Effector memory CD8-positive, alpha-beta T cell (primary cell): ENCODE measurements around the gene PAIP2B.

ENCODE experiments used
- ATAC-seq: fragments of 150-1000 bp; cut with Tn5 transposase; replicated peaks from 2 replicates; pipeline ENCODE4 v1.10.0; 2021; ENCODE audit warnings: mild to moderate bottlenecking, moderate library complexity
- DNase-seq, 3 experiments: peaks; one replicate each; pipeline ENCODE4 v3.0.0; 2021
- H3K27ac Mint-ChIP-seq, 2 donors: one replicate each; pipeline ENCODE4 v1.8.0; 2022; ENCODE audit warnings: mild to moderate bottlenecking in 2 of 2, mixed read lengths in 2 of 2, moderate library complexity in 2 of 2
- H3K27me3 Mint-ChIP-seq, 2 donors: one replicate each; pipeline ENCODE4 v1.8.0; 2022; ENCODE audit warnings: mixed read lengths in 2 of 2
- H3K36me3 Mint-ChIP-seq: one replicate; pipeline ENCODE4 v1.8.0; 2022; ENCODE audit warnings: mild to moderate bottlenecking, moderate library complexity, mixed read lengths; ENCODE audit not compliant: insufficient read depth
- H3K4me1 Mint-ChIP-seq, 2 donors: one replicate each; pipeline ENCODE4 v1.8.0; 2022; ENCODE audit warnings: low read depth in 2 of 2, mixed read lengths in 2 of 2
- H3K4me3 Mint-ChIP-seq, 2 donors: one replicate each; pipeline ENCODE4 v1.8.0; 2022; ENCODE audit warnings: mild to moderate bottlenecking in 2 of 2, mixed read lengths in 2 of 2, moderate library complexity in 2 of 2
- H3K9me3 Mint-ChIP-seq, 2 donors: one replicate each; pipeline ENCODE4 v1.8.0; 2022; ENCODE audit warnings: mixed read lengths in 2 of 2
- total RNA-seq, 9 experiments: gene quantifications; one replicate each; lab custom pipeline; 2026; lab: John Stamatoyannopoulos, UW

Gene PAIP2B
- 3.4 to 26.2 (median 6.7) reads per million in 9 experiments for total RNA-seq

- H3K9me3 Mint-ChIP-seq, result no peaks in the 10 kb centered on the region
- peak; percentile 94 to 96 (median 95) for DNase-seq
- peak within 1 kb of the TSS; percentile 83 to 88 for H3K27ac Mint-ChIP-seq
- peaks cover 15 to 17% of the 10 kb centered on the region in 2 donors for H3K27me3 Mint-ChIP-seq
- peak within 1 kb of the TSS; percentile 90 to 93 for H3K4me3 Mint-ChIP-seq
- peak; percentile 87 for ATAC-seq
- peaks cover 4 to 20% of the 10 kb centered on the region in 2 donors for H3K4me1 Mint-ChIP-seq
- H3K36me3 Mint-ChIP-seq, result peaks cover 7% of the 10 kb centered on the region
Measured at GRCh38 chr2:71226965-71227560, at the start of gene PAIP2B. TSS of gene PAIP2B (minus strand) at chr2:71227103. CDS start at chr2:71202589, 24,514 bp downstream.

- peak overlapping the region; percentile 70 for H3K4me3 Mint-ChIP-seq
- H3K27ac Mint-ChIP-seq, result no peak overlapping the region
- ATAC-seq, result no peak
- H3K36me3 Mint-ChIP-seq, result no peaks in the 10 kb centered on the region
- peaks cover 81 to 95% of the 10 kb centered on the region in 2 donors for H3K27me3 Mint-ChIP-seq
- DNase-seq, result no peak
- H3K4me1 Mint-ChIP-seq, result peaks cover 6 to 9% of the 10 kb centered on the region in 2 donors
- peaks cover 0 to 3% of the 10 kb centered on the region in 2 donors for H3K9me3 Mint-ChIP-seq
Measured at GRCh38 chr2:71275939-71276310, 49.0 kb upstream of the PAIP2B start.

- no peaks in the 10 kb centered on the region for H3K36me3 Mint-ChIP-seq
- no peak for DNase-seq
- no peak overlapping the region for H3K27ac Mint-ChIP-seq
- peaks cover 58 to 63% of the 10 kb centered on the region in 2 donors for H3K27me3 Mint-ChIP-seq
- no peaks in the 10 kb centered on the region for H3K4me1 Mint-ChIP-seq
- ATAC-seq, result no peak
- no peaks in the 10 kb centered on the region for H3K9me3 Mint-ChIP-seq
- H3K4me3 Mint-ChIP-seq, result no peak overlapping the region
Measured at GRCh38 chr2:71269511-71270090, 42.7 kb upstream of the PAIP2B start.

- Mint-ChIP-seq H3K36me3 (peaks cover 3% of the 10 kb centered on the region), H3K27ac (no peak overlapping the region), H3K27me3 (peaks cover 28 to 33% of the 10 kb centered on the region in 2 donors), H3K4me3 (no peak overlapping the region), H3K4me1 (no peaks in the 10 kb centered on the region), H3K9me3 (no peaks in the 10 kb centered on the region)
- no peak for DNase-seq
- ATAC-seq, result no peak
Measured at GRCh38 chr2:71263386-71263785, 36.5 kb upstream of the PAIP2B start.

GRCh38 chr2:71261534-71261933, 34.6 kb upstream of the PAIP2B start:
- Mint-ChIP-seq H3K9me3 (no peaks in the 10 kb centered on the region), H3K27ac (no peak overlapping the region), H3K36me3 (peaks cover 3% of the 10 kb centered on the region), H3K4me3 (no peak overlapping the region), H3K4me1 (no peaks in the 10 kb centered on the region), H3K27me3 (peaks cover 34 to 43% of the 10 kb centered on the region in 2 donors)
- no peak for DNase-seq
- ATAC-seq, result no peak

- Mint-ChIP-seq H3K4me3 (no peak overlapping the region), H3K36me3 (peaks cover 3% of the 10 kb centered on the region), H3K27me3 (peaks cover 50 to 75% of the 10 kb centered on the region in 2 donors), H3K4me1 (no peaks in the 10 kb centered on the region), H3K27ac (no peak overlapping the region), H3K9me3 (no peaks in the 10 kb centered on the region)
- DNase-seq (no peak), ATAC-seq (no peak)
Measured at GRCh38 chr2:71256421-71256820, 29.5 kb upstream of the PAIP2B start.

- Mint-ChIP-seq H3K27ac (no peak overlapping the region), H3K36me3 (no peaks in the 10 kb centered on the region), H3K4me3 (no peak overlapping the region), H3K9me3 (no peaks in the 10 kb centered on the region), H3K27me3 (peaks cover 61 to 87% of the 10 kb centered on the region in 2 donors), H3K4me1 (no peaks in the 10 kb centered on the region)
- no peak for ATAC-seq
- no peak for DNase-seq
Measured at GRCh38 chr2:71254776-71255175, 27.9 kb upstream of the PAIP2B start.

- DNase-seq, result no peak
- ATAC-seq, result no peak
- Mint-ChIP-seq H3K36me3 (no peaks in the 10 kb centered on the region), H3K4me1 (no peaks in the 10 kb centered on the region), H3K9me3 (no peaks in the 10 kb centered on the region), H3K4me3 (no peak overlapping the region), H3K27me3 (peaks cover 58 to 87% of the 10 kb centered on the region in 2 donors), H3K27ac (no peak overlapping the region)
Measured at GRCh38 chr2:71254078-71254477, 27.2 kb upstream of the PAIP2B start.

GRCh38 chr2:71253476-71253875, 26.6 kb upstream of the PAIP2B start:
- H3K9me3 Mint-ChIP-seq, result no peaks in the 10 kb centered on the region
- no peak for ATAC-seq
- H3K27me3 Mint-ChIP-seq, result peaks cover 64 to 87% of the 10 kb centered on the region in 2 donors
- no peak for DNase-seq
- H3K27ac Mint-ChIP-seq, result no peak overlapping the region
- no peak overlapping the region for H3K4me3 Mint-ChIP-seq
- no peaks in the 10 kb centered on the region for H3K4me1 Mint-ChIP-seq
- H3K36me3 Mint-ChIP-seq, result no peaks in the 10 kb centered on the region

- H3K4me1 Mint-ChIP-seq, result no peaks in the 10 kb centered on the region
- DNase-seq (no peak), ATAC-seq (no peak)
- no peak overlapping the region for H3K4me3 Mint-ChIP-seq
- no peaks in the 10 kb centered on the region for H3K36me3 Mint-ChIP-seq
- H3K27ac Mint-ChIP-seq, result no peak overlapping the region
- H3K27me3 Mint-ChIP-seq, result peaks cover 70 to 87% of the 10 kb centered on the region in 2 donors
- no peaks in the 10 kb centered on the region for H3K9me3 Mint-ChIP-seq
Measured at GRCh38 chr2:71252862-71253261, 26.0 kb upstream of the PAIP2B start.

- DNase-seq, result no peak
- no peak overlapping the region for H3K27ac Mint-ChIP-seq
- no peaks in the 10 kb centered on the region for H3K36me3 Mint-ChIP-seq
- no peaks in the 10 kb centered on the region for H3K4me1 Mint-ChIP-seq
- no peaks in the 10 kb centered on the region for H3K9me3 Mint-ChIP-seq
- peaks cover 71 to 92% of the 10 kb centered on the region in 2 donors for H3K27me3 Mint-ChIP-seq
- H3K4me3 Mint-ChIP-seq, result no peak overlapping the region
- ATAC-seq, result no peak
Measured at GRCh38 chr2:71250935-71251334, 24.0 kb upstream of the PAIP2B start.

- H3K27ac Mint-ChIP-seq, result no peak overlapping the region
- H3K9me3 Mint-ChIP-seq, result no peaks in the 10 kb centered on the region
- no peak overlapping the region for H3K4me3 Mint-ChIP-seq
- DNase-seq (no peak), ATAC-seq (no peak)
- no peaks in the 10 kb centered on the region for H3K4me1 Mint-ChIP-seq
- no peaks in the 10 kb centered on the region for H3K36me3 Mint-ChIP-seq
- H3K27me3 Mint-ChIP-seq, result peaks cover 40 to 55% of the 10 kb centered on the region in 2 donors
Measured at GRCh38 chr2:71244302-71244660, 17.4 kb upstream of the PAIP2B start.

GRCh38 chr2:71243634-71244301, 16.9 kb upstream of the PAIP2B start:
- no peak overlapping the region for H3K27ac Mint-ChIP-seq
- DNase-seq (no peak), ATAC-seq (no peak)
- no peaks in the 10 kb centered on the region for H3K36me3 Mint-ChIP-seq
- H3K27me3 Mint-ChIP-seq, result peaks cover 35 to 50% of the 10 kb centered on the region in 2 donors
- no peak overlapping the region for H3K4me3 Mint-ChIP-seq
- no peaks in the 10 kb centered on the region for H3K9me3 Mint-ChIP-seq
- H3K4me1 Mint-ChIP-seq, result no peaks in the 10 kb centered on the region

GRCh38 chr2:71240794-71241193, 13.9 kb upstream of the PAIP2B start:
- H3K36me3 Mint-ChIP-seq, result no peaks in the 10 kb centered on the region
- H3K4me3 Mint-ChIP-seq, result no peak overlapping the region
- H3K9me3 Mint-ChIP-seq, result no peaks in the 10 kb centered on the region
- no peak overlapping the region for H3K27ac Mint-ChIP-seq
- DNase-seq (no peak), ATAC-seq (no peak)
- no peaks in the 10 kb centered on the region for H3K4me1 Mint-ChIP-seq
- H3K27me3 Mint-ChIP-seq, result peaks cover 23 to 40% of the 10 kb centered on the region in 2 donors
